ENCODE measurements around the gene NHERF2. TPM values are rescaled to one million over a fixed set of nuclear protein-coding genes. Genes with fewer than 3 reads are reported as not detected.
"Not testable (repeated sequence)": the region's sequence is repeated elsewhere in the genome, so short reads cannot be mapped to it uniquely, and the experiment has no call there.

Gene NHERF2
- total and polyA plus RNA-seq, 9 of the 15 experiments (the other 6 are each of a cell fraction or from before 2014, with no cell fraction given), result 0.15 to 42.0 (median 12.5) TPM

GRCh38 chr16:2009791-2010510 lies 16.8 kb upstream of the NHERF2 start, which contains the start of gene ZNF598 (continued):
- TF ChIP-seq PML (IDR thresholded peaks at IDR 0.05; ENCODE audit: low read length) (peak; percentile 78), ZNF695 (CRISPR knock-in tag; IDR thresholded peaks at IDR 0.05) (no peak), PCBP1 (IDR thresholded peaks at IDR 0.05; ENCODE audit: low read depth, low read length, poor library complexity, severe bottlenecking) (no peak), CTCFL (IDR thresholded peaks at IDR 0.05; ENCODE audit: borderline replicate concordance, insufficient read depth, low read depth, low read length, poor library complexity, severe bottlenecking) (no peak), TCF7L2 (IDR thresholded peaks at IDR 0.05; ENCODE audit: low read depth, low read length) (no peak), EGR1 (conservative IDR thresholded peaks at IDR 0.05) (no peak), PHF21A (IDR thresholded peaks at IDR 0.05; ENCODE audit: borderline replicate concordance, low read depth) (no peak), ZNF561 (CRISPR knock-in tag; conservative IDR thresholded peaks at IDR 0.05) (no peak), NONO (IDR thresholded peaks at IDR 0.05; ENCODE audit: low read depth in 2 of 2, low read length in 1 of 2) (peak; percentile 53 to 81; a peak in 1 of 4 replicates), EHMT2 (IDR thresholded peaks at IDR 0.05) (no peak), ARID4B (CRISPR knock-in tag; IDR thresholded peaks at IDR 0.05) (peak; percentile 85), GABPB2 (CRISPR knock-in tag; conservative IDR thresholded peaks at IDR 0.05) (no peak), SOX6 (IDR thresholded peaks at IDR 0.05) (peak; percentile 60)

GRCh38 chr16:2011726-2012125 lies 15.0 kb upstream of the NHERF2 start:
- Histone ChIP-seq H4K20me1 (replicated peaks; ENCODE audit: control insufficient read depth, insufficient read depth, low read length) (peaks cover 23% of the 10 kb centered on the region; the same call in 1 of the 2 replicates), H3K36me3 (ENCODE audit: control insufficient read depth, insufficient read depth, low read length) (peaks cover 17% of the 10 kb centered on the region; the same call in 1 of the 3 replicates), H3K79me2 (ENCODE audit: control insufficient read depth, insufficient read depth, low read length) (peaks cover 41% of the 10 kb centered on the region), H3K4me1 (replicated peaks in 1 of 2; ENCODE audit: control insufficient read depth in 2 of 2, insufficient read depth in 2 of 2, low read length in 2 of 2) (peaks cover 24 to 56% of the 10 kb centered on the region in 2 experiments)
- H3K9ac ChIP-seq (ENCODE audit: insufficient read depth in 1 of 2, low read depth in 2 of 2, low read length in 2 of 2); H3K4me3 ChIP-seq; H3K4me2 ChIP-seq (ENCODE audit: insufficient read depth, low read length); H3K9me3 ChIP-seq (replicated peaks; ENCODE audit: control insufficient read depth, insufficient read depth, low read depth, low read length); H2AFZ ChIP-seq (ENCODE audit: low read depth, low read length); in situ Hi-C loops (cut with MboI); intact Hi-C loops (cut with micrococcal nuclease); H3K27me3 ChIP-seq (ENCODE audit: control insufficient read depth in 2 of 2, insufficient read depth in 2 of 2, low read length in 2 of 2); ATAC-seq; H3K9me1 ChIP-seq (ENCODE audit: control insufficient read depth, insufficient read depth, low read length); FAIRE-seq; DNase-seq (ENCODE audit: extremely low read depth in 1 of 4, low spot score in 3 of 4); CTCF ChIA-PET (ENCODE audit: low intra/inter-chr PET ratio); BruUV-seq (replicated peaks); H3K27ac ChIP-seq (ENCODE audit: extremely low read depth, low read depth, low read length): not testable (repeated sequence)
- 73% methylated on average over 6 of the region's 9 CpGs for WGBS (ENCODE audit: insufficient coverage, low coverage, missing lambda C conversion rate)
- POLR2A ChIA-PET, result interaction anchor here (1.5 to 2.5 kb wide), 2 partner anchors 47 to 143 kb away, joined by 3 to 10 read pairs; partner anchors contain the start of genes RPS2 and TRAF7

Measured in K562 (cell line).